ENCODE data around the gene WBP2. TPM values are rescaled to one million over a fixed set of nuclear protein-coding genes. Genes with fewer than 3 reads are reported as not detected.
A peak's percentile ranks its signal among the peaks of the same experiment; 100 is the strongest.

WBP2 gene
- total and polyA plus RNA-seq, 9 of the 15 experiments (the other 6 are each of a cell fraction or from before 2014, with no cell fraction given): 2.2 to 74.3 (median 20.0) TPM

DNA sequence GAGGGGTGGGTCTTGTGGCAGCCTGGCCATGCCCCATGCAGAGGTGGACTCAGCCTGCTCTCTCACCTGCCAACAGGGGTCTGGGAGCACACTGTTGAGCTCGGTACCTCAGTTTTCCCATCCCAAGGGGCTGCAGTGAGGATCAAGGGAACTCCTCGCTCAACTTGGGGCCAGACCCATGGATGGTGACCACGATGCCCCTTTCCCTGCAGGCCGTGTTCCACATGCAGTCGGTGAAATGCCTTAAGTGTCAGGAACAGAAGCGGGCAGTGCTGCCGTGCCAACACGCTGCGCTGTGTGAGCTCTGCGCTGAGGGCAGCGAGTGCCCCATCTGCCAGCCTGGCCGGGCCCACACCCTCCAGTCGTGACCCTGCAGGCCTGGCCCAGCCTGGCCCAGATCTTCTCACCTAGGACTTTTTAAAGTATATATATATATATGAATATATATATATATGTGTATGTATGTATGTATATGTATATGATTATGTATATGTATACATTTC is 31.0 kb downstream of the WBP2 start:
- BruUV-seq (replicated peaks): no TSS peak
- peaks cover 0 to 47% of the 10 kb centered on the region in 2 experiments; a peak in 1 of 5 replicates for H3K4me1 ChIP-seq (replicated peaks in 1 of 2; ENCODE audit: control insufficient read depth in 2 of 2, insufficient read depth in 2 of 2, low read length in 2 of 2)
- no peak for DNase-seq (ENCODE audit: extremely low read depth in 1 of 4, low spot score in 3 of 4)
- CTCF ChIA-PET (ENCODE audit: low intra/inter-chr PET ratio): no interaction called here
- no peak for FAIRE-seq
- H3K9me3 ChIP-seq (replicated peaks; ENCODE audit: control insufficient read depth, insufficient read depth, low read depth, low read length): no peaks in the 10 kb centered on the region
- POLR2A ChIA-PET: interaction anchor here (0.6 to 8.0 kb wide), 9 partner anchors 8 to 50 kb away, joined by 3 to 121 read pairs (median 6); partner anchors contain the start of genes UNC13D and WBP2
- H3K4me3 ChIP-seq: no peak overlapping the region
- H3K36me3 ChIP-seq (ENCODE audit: control insufficient read depth, insufficient read depth, low read length): peaks cover 78% of the 10 kb centered on the region; the same call in 2 of the 3 replicates
- no peak overlapping the region for H2AFZ ChIP-seq (ENCODE audit: low read depth, low read length)
- ATAC-seq: no peak
- H3K9ac ChIP-seq (ENCODE audit: insufficient read depth in 1 of 2, low read depth in 2 of 2, low read length in 2 of 2): peak overlapping the region in 1 of 2 experiments; percentile 2; a peak in 2 of 4 replicates
- no peak overlapping the region for H3K4me2 ChIP-seq (ENCODE audit: insufficient read depth, low read length)
- WGBS (ENCODE audit: insufficient coverage, low coverage, missing lambda C conversion rate): 96% methylated on average over 13 of the region's 13 CpGs
- H4K20me1 ChIP-seq (replicated peaks; ENCODE audit: control insufficient read depth, insufficient read depth, low read length): no peaks in the 10 kb centered on the region
- H3K27me3 ChIP-seq (ENCODE audit: control insufficient read depth in 2 of 2, insufficient read depth in 2 of 2, low read length in 2 of 2): no peaks in the 10 kb centered on the region
- intact Hi-C loops (cut with micrococcal nuclease) (no loop called here), in situ Hi-C loops (cut with MboI) (no loop called here)
- no peak overlapping the region for H3K27ac ChIP-seq (ENCODE audit: extremely low read depth, low read depth, low read length)
- H3K79me2 ChIP-seq (ENCODE audit: control insufficient read depth, insufficient read depth, low read length): no peaks in the 10 kb centered on the region
- H3K9me1 ChIP-seq (ENCODE audit: control insufficient read depth, insufficient read depth, low read length): no peaks in the 10 kb centered on the region
- TF ChIP-seq EP300 (IDR thresholded peaks at IDR 0.05; ENCODE audit: low read length) (no peak), TOE1 (IDR thresholded peaks at IDR 0.05; ENCODE audit: borderline replicate concordance) (no peak), TOE1 (CRISPR knock-in tag; IDR thresholded peaks at IDR 0.05; ENCODE audit: borderline replicate concordance, low read depth) (no peak), ZNF175 (CRISPR knock-in tag; IDR thresholded peaks at IDR 0.05; ENCODE audit: low read depth) (no peak), TAF7 (tag; IDR thresholded peaks at IDR 0.05) (no peak), POLR2B (IDR thresholded peaks at IDR 0.05; ENCODE audit: low read depth, partially characterized antibody) (peak; percentile 28), MECOM (CRISPR knock-in tag; IDR thresholded peaks at IDR 0.05) (no peak), SMC3 (conservative IDR thresholded peaks at IDR 0.05; ENCODE audit: insufficient read depth, low read depth, low read length) (no peak), POLR2A (conservative IDR thresholded peaks at IDR 0.05) (0 out of 2 replicates have a peak, but pooled peaks have one; percentile 44), SUPT5H (IDR thresholded peaks at IDR 0.05) (0 out of 2 replicates have a peak, but pooled peaks have one; percentile 19), CHCHD3 (CRISPR knock-in tag; IDR thresholded peaks at IDR 0.05) (no peak), GTF2E2 (tag; IDR thresholded peaks at IDR 0.05) (no peak)
- TF ChIP-seq, protein P1, sequence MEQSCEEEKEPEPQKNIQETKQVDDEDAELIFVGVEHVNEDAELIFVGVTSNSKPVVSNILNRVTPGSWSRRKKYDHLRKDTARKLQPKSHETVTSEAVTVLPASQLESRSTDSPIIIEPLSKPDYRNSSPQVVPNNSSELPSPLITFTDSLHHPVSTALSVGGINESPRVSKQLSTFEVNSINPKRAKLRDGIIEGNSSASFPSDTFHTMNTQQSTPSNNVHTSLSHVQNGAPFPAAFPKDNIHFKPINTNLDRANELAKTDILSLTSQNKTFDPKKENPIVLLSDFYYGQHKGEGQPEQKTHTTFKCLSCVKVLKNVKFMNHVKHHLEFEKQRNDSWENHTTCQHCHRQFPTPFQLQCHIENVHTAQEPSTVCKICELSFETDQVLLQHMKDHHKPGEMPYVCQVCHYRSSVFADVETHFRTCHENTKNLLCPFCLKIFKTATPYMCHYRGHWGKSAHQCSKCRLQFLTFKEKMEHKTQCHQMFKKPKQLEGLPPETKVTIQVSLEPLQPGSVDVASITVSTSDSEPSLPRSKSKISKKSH (CRISPR knock-in tag; IDR thresholded peaks at IDR 0.05): no peak
- TF ChIP-seq, protein P2, sequence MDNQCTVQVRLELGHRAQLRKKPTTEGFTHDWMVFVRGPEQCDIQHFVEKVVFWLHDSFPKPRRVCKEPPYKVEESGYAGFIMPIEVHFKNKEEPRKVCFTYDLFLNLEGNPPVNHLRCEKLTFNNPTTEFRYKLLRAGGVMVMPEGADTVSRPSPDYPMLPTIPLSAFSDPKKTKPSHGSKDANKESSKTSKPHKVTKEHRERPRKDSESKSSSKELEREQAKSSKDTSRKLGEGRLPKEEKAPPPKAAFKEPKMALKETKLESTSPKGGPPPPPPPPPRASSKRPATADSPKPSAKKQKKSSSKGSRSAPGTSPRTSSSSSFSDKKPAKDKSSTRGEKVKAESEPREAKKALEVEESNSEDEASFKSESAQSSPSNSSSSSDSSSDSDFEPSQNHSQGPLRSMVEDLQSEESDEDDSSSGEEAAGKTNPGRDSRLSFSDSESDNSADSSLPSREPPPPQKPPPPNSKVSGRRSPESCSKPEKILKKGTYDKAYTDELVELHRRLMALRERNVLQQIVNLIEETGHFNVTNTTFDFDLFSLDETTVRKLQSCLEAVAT (IDR thresholded peaks at IDR 0.05): no peak
- TF ChIP-seq, protein P3, sequence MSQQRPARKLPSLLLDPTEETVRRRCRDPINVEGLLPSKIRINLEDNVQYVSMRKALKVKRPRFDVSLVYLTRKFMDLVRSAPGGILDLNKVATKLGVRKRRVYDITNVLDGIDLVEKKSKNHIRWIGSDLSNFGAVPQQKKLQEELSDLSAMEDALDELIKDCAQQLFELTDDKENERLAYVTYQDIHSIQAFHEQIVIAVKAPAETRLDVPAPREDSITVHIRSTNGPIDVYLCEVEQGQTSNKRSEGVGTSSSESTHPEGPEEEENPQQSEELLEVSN (IDR thresholded peaks at IDR 0.05; ENCODE audit: borderline replicate concordance in 1 of 2, extremely low read depth in 1 of 2, insufficient read depth in 1 of 2, insufficient read length in 1 of 2, low read depth in 1 of 2, low read length in 1 of 2, poor library complexity in 1 of 2, severe bottlenecking in 1 of 2): no peak
- TF ChIP-seq, protein P4, sequence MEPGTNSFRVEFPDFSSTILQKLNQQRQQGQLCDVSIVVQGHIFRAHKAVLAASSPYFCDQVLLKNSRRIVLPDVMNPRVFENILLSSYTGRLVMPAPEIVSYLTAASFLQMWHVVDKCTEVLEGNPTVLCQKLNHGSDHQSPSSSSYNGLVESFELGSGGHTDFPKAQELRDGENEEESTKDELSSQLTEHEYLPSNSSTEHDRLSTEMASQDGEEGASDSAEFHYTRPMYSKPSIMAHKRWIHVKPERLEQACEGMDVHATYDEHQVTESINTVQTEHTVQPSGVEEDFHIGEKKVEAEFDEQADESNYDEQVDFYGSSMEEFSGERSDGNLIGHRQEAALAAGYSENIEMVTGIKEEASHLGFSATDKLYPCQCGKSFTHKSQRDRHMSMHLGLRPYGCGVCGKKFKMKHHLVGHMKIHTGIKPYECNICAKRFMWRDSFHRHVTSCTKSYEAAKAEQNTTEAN (CRISPR knock-in tag; IDR thresholded peaks at IDR 0.05): no peak

Data from K562 (cell line).